ENCODE data around the gene IL17B. TPM values are rescaled to one million over a fixed set of nuclear protein-coding genes. Genes with fewer than 3 reads are reported as not detected.
A peak's percentile ranks its signal among the peaks of the same experiment; 100 is the strongest.

IL17B gene
- total RNA-seq, 1 donor: not detected

GRCh38 chr5:149381986-149382338, 2.9 kb upstream of the IL17B start:
- TF ChIP-seq, protein P1, sequence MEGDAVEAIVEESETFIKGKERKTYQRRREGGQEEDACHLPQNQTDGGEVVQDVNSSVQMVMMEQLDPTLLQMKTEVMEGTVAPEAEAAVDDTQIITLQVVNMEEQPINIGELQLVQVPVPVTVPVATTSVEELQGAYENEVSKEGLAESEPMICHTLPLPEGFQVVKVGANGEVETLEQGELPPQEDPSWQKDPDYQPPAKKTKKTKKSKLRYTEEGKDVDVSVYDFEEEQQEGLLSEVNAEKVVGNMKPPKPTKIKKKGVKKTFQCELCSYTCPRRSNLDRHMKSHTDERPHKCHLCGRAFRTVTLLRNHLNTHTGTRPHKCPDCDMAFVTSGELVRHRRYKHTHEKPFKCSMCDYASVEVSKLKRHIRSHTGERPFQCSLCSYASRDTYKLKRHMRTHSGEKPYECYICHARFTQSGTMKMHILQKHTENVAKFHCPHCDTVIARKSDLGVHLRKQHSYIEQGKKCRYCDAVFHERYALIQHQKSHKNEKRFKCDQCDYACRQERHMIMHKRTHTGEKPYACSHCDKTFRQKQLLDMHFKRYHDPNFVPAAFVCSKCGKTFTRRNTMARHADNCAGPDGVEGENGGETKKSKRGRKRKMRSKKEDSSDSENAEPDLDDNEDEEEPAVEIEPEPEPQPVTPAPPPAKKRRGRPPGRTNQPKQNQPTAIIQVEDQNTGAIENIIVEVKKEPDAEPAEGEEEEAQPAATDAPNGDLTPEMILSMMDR (IDR thresholded peaks at IDR 0.05; ENCODE audit: insufficient read depth, low read length): peak; percentile 97
- peak; percentile 75 for DNase-seq (ENCODE audit: low read depth)
- H3K4me3 ChIP-seq (ENCODE audit: low read depth, low read length): no peak overlapping the region

GRCh38 chr5:149381261-149381985, 2.3 kb upstream of the IL17B start:
- no peak overlapping the region for H3K4me3 ChIP-seq (ENCODE audit: low read depth, low read length)
- DNase-seq (ENCODE audit: low read depth): no peak
- TF ChIP-seq, protein P1 (IDR thresholded peaks at IDR 0.05; ENCODE audit: insufficient read depth, low read length): no peak

- TF ChIP-seq, protein P1 (IDR thresholded peaks at IDR 0.05; ENCODE audit: insufficient read depth, low read length): no peak
- no peak for DNase-seq (ENCODE audit: low read depth)
- H3K4me3 ChIP-seq (ENCODE audit: low read depth, low read length): no peak overlapping the region
These were observed 1.5 kb upstream of the IL17B start for GRCh38 chr5:149380466-149381121.

DNA sequence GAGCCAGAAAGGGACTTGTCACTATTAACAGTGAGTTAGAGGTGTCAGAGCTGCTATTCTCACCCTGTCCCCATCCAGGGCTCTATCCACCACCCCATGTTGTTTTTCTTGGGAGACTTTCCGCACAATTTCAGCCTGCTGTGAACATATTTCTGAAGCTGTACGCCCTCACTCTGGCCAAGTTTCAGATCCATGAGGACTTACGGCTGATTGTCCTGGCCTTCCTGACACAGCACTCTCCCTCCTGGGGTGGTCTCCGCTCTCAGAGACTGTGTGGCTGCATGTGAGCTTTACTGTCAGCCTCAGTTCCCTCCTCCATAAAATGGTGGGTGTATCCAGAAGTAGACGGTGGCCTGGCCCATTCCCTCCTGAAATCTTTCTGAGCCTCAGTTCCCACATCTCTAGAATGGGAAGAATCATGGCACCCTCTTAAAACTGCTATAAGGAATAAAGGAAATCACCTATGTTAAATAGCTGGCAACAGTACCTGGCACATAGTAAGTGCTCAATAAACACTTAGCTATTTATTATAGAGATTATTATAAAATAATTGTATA, 804 bp upstream of the IL17B start:
- no peak for DNase-seq (ENCODE audit: low read depth)
- no peak overlapping the region for H3K4me3 ChIP-seq (ENCODE audit: low read depth, low read length)
- TF ChIP-seq, protein P1 (IDR thresholded peaks at IDR 0.05; ENCODE audit: insufficient read depth, low read length): no peak

- TF ChIP-seq, protein P1 (IDR thresholded peaks at IDR 0.05; ENCODE audit: insufficient read depth, low read length): no peak
- DNase-seq (ENCODE audit: low read depth): no peak
- no peak overlapping the region for H3K4me3 ChIP-seq (ENCODE audit: low read depth, low read length)
These were observed 761 bp downstream of the IL17B start for GRCh38 chr5:149378241-149378820.

DNA sequence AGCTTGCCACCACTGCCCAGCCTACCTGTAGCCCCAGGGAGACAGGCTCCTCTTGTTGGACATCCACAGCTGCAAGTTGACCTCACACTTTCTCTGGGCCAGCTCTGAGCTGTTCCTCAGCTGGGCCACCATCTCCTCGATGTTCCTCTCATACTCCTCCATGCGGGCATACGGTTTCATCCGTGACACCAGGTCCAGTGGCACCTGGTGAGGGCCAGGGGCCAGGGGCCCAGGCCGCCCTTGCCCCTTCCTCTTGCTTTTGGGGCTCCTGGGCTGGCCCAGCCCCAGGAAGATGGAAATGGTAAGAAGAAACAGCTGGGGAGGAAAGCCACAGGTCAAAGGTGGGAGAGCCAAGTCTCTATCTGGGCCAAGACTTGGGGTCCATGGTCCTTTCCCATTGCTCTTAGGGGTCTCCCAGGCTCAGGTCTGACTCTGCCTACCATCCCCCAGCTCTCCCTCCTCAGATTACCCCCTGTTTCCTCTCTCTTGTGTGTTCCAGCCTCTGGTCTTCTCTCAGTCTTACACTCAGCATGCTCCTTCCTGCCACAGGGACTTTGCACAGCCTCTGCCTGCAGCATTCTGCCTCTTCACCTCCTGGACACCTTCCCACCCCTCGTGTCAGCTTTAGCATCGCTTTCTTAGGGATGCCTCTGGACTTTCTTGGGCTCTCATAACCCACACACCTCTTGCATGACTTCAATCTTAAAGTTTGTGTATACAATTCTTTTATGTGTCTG, 2.2 kb downstream of the IL17B start:
- DNase-seq (ENCODE audit: low read depth): no peak
- TF ChIP-seq, protein P1 (IDR thresholded peaks at IDR 0.05; ENCODE audit: insufficient read depth, low read length): no peak
- H3K4me3 ChIP-seq (ENCODE audit: low read depth, low read length): no peak overlapping the region

Data from fibroblast of the aortic adventitia (primary cell).